Measurements from ENCODE around the gene GTF2F2.
A peak's percentile ranks its signal among the peaks of the same experiment; 100 is the strongest.
"Not testable (repeated sequence)": the region's sequence is repeated elsewhere in the genome, so short reads cannot be mapped to it uniquely, and the experiment has no call there.

The GTF2F2 gene

DNA sequence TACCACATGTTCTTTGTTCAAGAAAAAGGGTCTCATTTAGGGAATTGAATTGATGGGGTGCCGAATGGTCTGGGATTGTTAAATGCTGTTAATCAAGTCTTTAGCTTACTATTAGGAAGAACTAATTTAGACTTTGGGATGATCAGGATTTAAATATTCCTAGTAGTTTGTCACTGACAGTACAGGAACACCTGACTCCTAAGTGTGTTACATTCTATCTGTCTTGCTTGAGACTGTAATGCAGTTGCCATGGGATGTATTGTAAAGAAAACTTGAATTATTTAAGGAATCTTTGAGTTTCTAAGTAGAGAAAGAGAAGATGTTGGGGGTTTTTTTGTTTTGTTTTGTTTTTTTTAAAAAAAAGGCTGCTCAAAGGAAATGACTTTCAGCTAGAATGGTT lies 98.4 kb downstream of the GTF2F2 start:
- DNase-seq (ENCODE audit: low spot score): no peak

DNA sequence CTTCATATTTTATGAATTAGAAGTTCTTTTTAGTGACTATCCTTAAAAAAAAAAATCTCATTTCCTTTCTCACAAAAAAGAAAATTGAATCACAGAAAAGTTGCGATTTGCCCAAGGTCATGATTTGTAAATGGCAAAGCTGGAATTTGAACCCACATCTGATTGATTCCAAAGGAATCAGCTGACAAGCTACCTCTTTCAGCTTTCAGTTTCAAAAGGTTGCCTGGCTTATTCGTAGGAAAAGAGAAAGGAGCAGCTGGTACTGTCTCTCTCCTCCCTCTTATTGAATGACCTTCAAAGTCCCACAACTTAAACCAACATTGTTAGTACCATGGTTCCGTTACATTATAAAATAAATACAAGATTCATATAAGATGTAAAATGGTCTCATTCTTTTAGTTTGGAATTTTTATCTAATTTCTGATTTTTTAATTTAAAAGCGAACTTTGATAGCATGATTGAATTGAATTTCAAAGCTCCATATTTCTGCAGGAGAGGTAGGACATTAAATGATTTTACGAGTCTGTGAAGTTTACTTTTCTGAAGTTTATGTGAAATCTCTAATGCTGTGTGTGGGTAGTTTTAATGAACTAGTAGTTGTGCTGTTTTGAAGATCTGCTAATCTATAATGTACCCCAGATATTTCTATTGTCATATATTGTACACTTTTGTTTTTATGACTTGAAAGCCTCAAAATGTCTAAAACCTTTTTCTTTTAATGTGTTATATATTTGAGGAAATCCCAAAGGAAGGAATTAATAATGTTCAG lies 99.0 kb downstream of the GTF2F2 start:
- DNase-seq (ENCODE audit: low spot score): no peak

- DNase-seq (ENCODE audit: low spot score): no peak
Measured at GRCh38 chr13:45219938-45220375, 99.6 kb downstream of the GTF2F2 start.

GRCh38 chr13:45220403-45220802 lies 100.1 kb downstream of the GTF2F2 start:
- no peak for DNase-seq (ENCODE audit: low spot score)

DNA sequence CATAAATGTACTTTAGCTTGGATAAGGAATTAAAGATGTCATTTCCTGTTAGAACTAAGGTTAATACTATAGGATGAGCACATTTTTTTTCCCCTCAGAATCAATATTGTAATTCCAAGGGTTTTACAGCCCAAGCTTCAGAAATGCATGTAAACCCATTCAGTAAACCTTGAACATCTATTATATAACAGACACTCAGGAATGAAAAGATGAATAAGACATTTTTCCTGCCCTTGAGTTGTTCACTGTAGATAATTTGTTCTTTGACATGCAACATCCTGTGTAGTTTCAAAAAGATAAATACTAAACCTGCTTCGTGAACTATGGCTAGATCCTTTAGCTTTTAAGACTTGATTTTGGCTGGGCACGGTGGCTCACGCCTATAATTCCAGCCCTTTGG lies 102.2 kb downstream of the GTF2F2 start:
- no peak for DNase-seq (ENCODE audit: low spot score)

- no peak for DNase-seq (ENCODE audit: low spot score)
Measured at GRCh38 chr13:45222919-45223318, 102.6 kb downstream of the GTF2F2 start.

- DNase-seq (ENCODE audit: low spot score): peak; percentile 25
Measured at GRCh38 chr13:45224176-45224575, 103.9 kb downstream of the GTF2F2 start.

DNA sequence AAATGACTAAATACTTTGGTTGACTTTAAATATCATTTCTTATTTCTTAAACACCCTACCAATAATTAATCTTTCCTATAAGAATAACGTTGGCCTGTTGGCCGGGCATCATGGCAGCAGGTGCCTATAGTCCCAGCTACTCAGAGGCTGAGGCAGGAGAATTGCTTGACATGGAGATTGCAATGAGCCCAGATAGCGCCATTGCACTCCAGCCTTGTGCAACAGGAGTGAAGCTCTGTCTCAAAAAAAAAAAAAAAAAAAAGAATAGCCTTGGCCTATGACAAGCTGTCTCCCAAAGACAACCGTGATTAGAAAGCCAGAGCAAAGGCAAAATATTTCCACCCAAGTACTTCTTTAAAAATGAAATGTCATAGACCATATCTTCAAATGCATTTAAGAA lies 105.1 kb downstream of the GTF2F2 start:
- no peak for DNase-seq (ENCODE audit: low spot score)

- no peak for DNase-seq (ENCODE audit: low spot score)
Measured at GRCh38 chr13:45226024-45226423, 105.7 kb downstream of the GTF2F2 start.

DNA sequence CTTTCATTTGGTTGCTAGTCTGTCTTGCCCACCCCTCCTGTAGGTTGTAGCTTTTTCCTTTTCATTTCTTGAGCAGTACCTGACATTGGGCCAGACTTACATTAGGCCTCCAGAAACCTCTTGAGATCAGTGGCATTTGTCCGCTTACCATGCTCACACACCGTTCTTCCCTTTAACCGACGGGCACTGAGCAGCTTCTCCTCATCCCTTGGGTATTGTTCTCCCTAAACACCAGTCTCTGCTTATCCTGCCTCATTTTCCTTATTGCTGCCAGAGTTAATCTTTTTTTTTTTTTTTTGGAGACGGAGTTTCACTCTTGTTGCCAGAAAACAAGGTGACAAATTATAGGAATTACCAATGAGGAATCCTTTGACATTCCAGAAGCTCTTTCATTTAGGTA lies 107.7 kb downstream of the GTF2F2 start:
- no peak for DNase-seq (ENCODE audit: low spot score)

DNA sequence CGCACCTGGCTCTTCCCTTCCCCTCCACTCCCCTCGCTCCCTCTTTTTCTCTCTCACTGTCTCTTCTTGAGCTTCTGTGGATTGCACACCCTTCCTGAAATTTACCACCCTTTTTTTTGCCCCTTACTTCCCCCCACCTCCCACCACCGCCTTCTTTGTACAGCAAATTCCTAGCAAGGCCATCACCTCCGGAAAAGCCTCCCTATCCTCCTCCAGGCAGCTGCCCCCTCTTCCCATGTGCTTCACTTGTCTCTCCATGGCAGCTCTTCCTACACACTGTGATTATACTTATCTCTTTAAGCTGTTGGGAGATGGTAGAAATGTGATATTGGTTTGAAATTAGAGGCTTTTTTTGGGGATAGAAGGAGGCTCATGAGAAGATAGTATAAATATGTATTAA lies 108.9 kb downstream of the GTF2F2 start:
- no peak for DNase-seq (ENCODE audit: low spot score)

- DNase-seq (ENCODE audit: low spot score): no peak
Measured at GRCh38 chr13:45231305-45231704, 111.0 kb downstream of the GTF2F2 start.

GRCh38 chr13:45231722-45232121 lies 111.4 kb downstream of the GTF2F2 start:
- DNase-seq (ENCODE audit: low spot score): no peak

- no peak for DNase-seq (ENCODE audit: low spot score)
Measured at GRCh38 chr13:45232591-45232990, 112.3 kb downstream of the GTF2F2 start.

GRCh38 chr13:45238945-45239795 lies 118.9 kb downstream of the GTF2F2 start:
- peak; percentile 12 for DNase-seq (ENCODE audit: low spot score)

DNA sequence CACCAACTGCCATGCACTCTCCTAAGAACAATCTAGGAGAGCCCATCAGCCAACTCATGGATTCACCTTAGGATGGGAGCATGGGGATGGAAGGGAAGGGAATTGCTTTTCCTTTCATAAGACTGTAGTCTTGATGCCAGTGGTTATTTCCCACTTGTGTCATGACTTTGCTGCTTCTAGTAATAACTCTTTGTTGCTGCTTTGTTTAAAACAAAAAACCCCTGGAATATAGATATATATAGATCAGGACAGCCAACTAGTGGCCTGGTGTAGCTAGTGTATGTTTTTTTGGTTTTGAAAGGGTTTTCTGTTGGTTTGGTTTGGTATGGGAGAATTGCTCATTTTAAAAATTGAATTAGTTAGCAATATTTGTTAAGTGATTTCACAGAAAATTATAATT lies 119.8 kb downstream of the GTF2F2 start:
- no peak for DNase-seq (ENCODE audit: low spot score)

GRCh38 chr13:45242070-45242469 lies 121.8 kb downstream of the GTF2F2 start:
- peak; percentile 46 for DNase-seq (ENCODE audit: low spot score)

DNA sequence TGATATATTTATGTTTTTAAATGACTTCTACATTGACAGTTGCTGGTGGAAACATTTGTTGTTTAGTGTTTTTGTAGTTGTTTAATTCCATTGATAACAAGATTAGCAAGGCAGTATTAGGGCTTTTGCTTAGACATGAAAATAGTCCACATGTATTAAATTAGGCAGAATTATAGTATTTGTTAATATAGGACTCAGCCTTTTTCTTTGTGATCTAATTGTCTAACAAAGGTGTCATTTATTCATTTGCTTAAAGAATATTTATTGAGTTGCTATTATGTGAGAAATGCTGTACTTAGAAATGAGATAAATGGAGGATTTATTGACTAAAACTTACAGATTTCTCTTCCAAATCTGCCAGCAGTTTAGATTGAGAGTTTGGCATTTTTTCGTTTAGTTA lies 122.2 kb downstream of the GTF2F2 start:
- no peak for DNase-seq (ENCODE audit: low spot score)

DNA sequence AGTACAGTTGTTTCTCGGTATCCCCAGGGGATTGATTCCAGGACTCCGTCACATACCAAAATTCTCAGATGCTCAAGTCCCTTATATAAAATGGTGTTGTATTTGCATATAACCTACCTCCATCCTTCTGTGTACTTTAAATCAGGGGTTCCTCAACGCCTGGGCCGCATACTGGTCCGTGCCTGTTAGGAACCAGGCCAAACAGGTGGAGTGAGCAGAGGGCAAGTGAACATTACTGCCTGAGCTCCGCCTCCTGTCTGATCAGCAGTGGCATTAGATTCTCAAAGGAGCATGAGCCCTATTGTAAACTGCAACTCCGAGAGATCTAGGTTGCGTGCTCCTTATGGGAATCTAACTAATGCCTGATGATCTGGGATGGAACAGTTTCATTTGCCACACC lies 122.8 kb downstream of the GTF2F2 start:
- no peak for DNase-seq (ENCODE audit: low spot score)

- DNase-seq (ENCODE audit: low spot score): not testable (repeated sequence)
Measured at GRCh38 chr13:45244736-45245135, 124.4 kb downstream of the GTF2F2 start.

GRCh38 chr13:45249662-45250061 lies 129.4 kb downstream of the GTF2F2 start:
- no peak for DNase-seq (ENCODE audit: low spot score)

DNA sequence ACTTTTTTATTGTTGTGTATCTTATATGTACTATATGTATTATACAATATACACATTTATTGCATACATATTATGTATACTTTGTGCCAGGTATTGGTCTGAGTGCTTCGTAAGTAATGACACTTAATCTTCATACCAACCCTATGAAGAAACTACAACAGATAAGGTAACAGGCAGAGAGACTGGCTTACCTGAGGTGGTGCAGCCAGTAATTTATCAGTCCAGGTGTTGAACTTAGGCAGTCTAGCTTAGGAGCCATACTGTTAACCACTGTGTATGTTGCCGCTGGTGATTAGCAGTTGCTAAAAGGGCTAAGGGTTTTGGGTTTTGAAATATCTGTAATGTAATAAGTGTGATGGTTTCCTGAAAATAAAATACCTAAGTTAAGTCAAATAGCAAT lies 134.1 kb downstream of the GTF2F2 start:
- DNase-seq (ENCODE audit: low spot score): no peak

- no peak for DNase-seq (ENCODE audit: low spot score)
Measured at GRCh38 chr13:45255247-45255987, 135.1 kb downstream of the GTF2F2 start.
